GM21390 (cell line): ENCODE data around the gene GPR35.
"Not testable (repeated sequence)": the region's sequence is repeated elsewhere in the genome, so short reads cannot be mapped to it uniquely, and the experiment has no call there.

Source experiments
- ATAC-seq: cut with Tn5 transposase; IDR thresholded peaks from one replicate; pipeline ENCODE4 v1.9.1; 2021; ENCODE audit not compliant: unreplicated experiment

The GPR35 gene

DNA sequence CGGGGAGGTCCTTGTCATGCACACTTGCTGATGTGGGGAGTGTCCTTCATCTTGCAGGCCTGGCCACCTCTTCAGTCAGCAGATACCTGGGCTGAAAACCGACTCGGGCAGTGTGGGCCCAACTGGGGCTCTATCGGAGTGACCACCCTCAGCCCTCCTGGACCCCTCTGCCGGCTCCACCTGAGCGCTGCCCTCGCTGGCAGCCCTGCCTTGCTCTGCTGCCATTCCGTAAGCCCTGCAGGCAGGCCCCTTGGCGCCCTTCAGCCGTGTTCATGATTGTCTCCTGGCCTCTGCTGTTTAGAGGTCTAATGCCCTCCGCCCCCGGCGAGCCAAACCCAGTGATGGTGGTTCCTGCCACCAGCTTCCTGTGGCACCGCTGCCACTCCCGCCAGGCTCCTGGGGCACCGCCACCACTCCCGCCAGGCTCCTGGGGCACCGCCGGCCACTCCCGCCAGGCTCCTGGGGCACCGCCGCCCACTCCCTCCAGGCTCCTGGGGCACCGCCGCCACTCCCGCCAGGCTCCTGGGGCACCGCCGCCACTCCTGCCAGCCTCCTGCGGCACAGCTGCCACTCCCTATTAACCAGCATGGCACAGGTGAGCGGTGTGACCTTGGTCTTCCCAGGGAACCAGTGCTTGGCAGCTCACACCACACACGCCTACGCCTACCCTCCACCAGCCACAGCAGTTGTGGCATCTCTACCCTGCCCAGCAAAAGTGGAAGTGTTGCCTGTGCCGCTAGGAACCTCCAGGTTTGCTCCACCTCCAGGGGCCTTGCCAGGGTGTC, 22.8 kb upstream of the GPR35 start:
- no peak for ATAC-seq

- no peak for ATAC-seq
Observed at GRCh38 chr2:240603081-240603835, 22.0 kb upstream of the GPR35 start.

- ATAC-seq = no peak
Observed at GRCh38 chr2:240603846-240604245, 21.4 kb upstream of the GPR35 start.

GRCh38 chr2:240604291-240604938, 20.9 kb upstream of the GPR35 start:
- no peak for ATAC-seq

GRCh38 chr2:240604939-240605716, 20.2 kb upstream of the GPR35 start:
- ATAC-seq = no peak

GRCh38 chr2:240605867-240606743, 19.2 kb upstream of the GPR35 start:
- no peak for ATAC-seq

GRCh38 chr2:240611601-240612210, 13.6 kb upstream of the GPR35 start:
- no peak for ATAC-seq

DNA sequence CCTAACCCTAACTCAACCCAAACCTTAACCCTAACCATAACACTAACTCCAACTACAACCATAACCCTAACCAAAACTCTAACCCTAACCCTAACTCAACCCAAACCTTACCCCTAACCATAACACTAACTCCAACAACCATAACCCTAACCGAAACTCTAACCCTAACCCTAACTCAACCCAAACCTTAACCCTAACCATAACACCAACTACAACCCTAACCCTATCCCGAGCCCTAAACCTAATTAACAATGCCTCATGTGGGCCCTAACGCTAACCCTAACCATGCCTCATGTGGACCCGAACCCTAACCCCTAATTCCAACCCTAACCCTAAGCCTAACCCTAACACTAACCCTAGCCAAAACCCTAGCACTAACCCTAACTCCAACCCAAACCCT, 11.5 kb upstream of the GPR35 start:
- ATAC-seq = no peak

- ATAC-seq = no peak
Observed at GRCh38 chr2:240614391-240614790, 10.9 kb upstream of the GPR35 start.

- no peak for ATAC-seq
Observed at GRCh38 chr2:240615396-240615795, 9.9 kb upstream of the GPR35 start.

- no peak for ATAC-seq
Observed at GRCh38 chr2:240615820-240616547, 9.3 kb upstream of the GPR35 start.

DNA sequence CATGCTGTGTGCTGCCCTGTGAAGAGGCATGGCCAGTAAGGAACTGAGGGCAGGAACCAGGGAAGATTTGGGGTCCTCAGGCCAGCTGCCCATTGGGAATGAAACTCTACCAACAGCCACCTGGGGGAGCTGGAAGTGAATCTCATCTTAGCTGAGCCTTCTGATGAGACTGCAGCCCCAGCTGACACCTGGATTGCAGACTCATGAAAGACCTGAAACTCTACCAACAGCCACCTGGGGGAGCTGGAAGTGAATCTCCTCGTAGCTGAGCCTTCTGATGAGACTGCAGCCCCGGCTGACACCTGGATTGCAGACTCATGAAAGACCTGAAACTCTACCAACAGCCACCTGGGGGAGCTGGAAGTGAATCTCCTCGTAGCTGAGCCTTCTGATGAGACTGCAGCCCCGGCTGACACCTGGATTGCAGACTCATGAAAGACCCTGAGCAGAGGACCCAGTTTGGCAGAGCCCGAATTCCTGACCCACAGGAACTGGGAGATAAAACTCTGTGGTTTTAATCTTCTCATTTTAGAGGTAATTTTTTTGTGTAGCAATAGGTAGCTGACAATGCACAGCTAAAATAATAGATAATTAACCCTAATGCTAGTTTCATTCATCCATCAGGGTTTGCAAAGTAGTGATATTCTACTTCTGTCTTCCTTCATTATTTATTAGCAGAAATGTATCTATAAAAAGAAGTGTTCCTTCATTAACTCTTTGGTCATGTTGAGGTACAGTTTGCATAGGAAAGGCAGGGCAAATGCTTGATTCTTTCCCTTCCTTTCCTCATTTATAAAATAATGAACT, 8.2 kb upstream of the GPR35 start:
- ATAC-seq = not testable (repeated sequence)

DNA sequence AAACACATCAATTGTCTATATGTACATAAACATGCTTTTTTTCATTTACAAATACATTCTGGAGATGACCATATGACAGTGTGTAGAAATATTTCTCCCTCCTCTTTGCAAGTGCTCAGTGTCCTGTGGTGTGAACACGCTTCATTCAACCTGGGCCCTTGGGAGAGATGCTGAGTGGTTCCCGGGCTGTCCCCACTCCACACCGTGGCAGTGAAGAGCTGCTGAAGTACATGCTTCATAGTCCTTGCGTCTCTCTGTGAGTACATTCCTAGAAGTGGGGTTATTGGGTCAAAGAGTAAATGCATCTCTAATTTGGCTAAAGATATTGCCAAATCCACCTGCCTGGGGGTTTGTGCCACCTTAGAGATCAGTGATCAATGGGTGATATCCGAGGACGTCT, 6.5 kb upstream of the GPR35 start:
- no peak for ATAC-seq

DNA sequence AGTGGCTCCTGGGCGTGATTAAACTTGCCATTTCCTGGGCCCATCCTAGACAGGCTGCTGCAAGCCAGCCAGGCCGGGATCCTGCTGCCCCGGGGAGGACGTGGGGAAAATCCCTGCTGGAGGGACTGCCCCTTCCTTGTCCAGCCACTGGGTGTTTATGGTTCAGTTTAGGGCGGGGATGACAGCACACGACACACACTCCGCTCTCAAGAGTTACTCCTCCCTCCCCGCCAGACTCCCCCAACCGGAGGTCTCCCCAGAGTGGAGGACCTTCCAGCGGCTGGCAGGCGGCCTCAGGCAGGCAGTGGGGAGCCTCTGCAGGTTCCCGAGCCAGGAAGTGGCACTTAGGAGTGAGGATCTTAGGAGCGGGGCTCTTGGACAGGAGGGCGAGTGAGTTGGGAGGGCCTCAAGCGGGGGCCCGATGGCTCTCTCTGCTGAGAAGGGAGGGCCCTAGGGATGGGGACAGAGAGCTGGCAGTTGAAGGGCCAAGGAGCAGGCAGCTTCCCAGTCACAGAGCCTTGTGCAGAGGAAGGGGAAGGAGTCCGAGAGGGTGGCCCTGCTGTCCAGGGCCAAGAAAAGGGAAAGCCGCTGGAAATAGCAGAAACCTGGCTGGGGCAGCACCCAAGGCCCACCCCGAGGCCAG, 5.7 kb upstream of the GPR35 start:
- ATAC-seq = no peak

DNA sequence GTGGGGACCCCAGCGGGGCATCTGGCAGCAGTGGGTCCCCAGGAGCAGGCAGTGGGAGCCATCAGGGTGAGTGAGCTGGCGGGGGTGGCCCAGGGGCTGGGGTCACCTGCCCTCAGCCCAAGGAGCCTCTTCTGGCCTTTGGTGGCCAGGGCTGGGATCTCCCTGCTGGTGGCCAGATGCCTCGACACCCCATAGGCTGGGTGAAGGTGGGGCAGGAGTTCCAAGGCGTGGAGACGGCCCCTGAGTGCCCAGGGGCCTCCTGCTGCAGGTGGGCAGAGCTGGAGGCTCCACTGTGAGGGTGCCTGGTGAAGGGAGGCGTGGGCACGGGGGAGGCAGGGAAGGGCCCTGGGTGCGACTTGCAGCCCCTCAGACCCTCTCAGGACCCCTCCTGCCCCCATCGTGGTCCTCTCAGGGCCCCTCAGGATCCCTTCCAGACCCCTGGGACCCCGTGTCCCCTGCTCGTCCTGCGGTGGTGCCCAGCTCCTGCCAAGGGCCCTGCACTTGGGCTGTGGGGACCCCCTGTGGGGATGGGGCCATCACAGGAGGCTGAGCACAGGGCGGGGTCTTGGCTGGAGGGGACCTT, 5.0 kb upstream of the GPR35 start:
- no peak for ATAC-seq

- no peak for ATAC-seq
Observed at GRCh38 chr2:240620859-240621258, 4.4 kb upstream of the GPR35 start.

GRCh38 chr2:240622060-240622411, 3.2 kb upstream of the GPR35 start:
- ATAC-seq = no peak
